Measurements from ENCODE around the gene ICAM1.
"Not testable (repeated sequence)": the region's sequence is repeated elsewhere in the genome, so short reads cannot be mapped to it uniquely, and the experiment has no call there.

DNA sequence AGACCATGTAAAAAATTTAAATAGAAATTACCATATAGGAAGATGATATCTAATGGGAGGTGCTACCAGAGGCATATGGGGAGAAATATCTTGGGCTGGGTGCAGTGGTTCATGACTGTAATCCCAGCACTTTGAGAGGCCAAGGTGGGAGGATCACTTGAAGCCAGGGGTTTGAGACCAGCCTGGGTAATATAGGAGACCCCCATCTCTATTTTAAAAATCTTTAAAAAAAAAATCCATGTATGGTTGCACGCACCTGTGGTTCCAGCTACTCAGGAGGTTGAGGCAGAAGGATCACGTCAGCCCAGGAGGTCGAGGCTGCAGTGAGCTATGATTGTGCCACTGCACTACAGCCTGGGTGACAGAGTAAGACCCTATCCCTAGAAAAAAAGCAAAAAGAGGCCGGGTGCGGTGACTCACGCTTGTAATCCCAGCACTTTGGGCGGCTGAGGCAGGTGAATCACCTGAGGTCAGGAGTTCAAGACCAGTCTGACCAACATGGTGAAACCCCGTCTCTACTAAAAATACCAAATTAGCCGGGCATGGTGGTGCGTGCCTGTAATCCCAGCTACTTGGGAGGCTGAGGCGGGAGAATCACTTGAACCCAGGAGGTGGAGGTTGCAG lies 29.0 kb upstream of the ICAM1 start:
- TF ChIP-seq POLR2AphosphoS5, EP300 (IDR thresholded peaks at IDR 0.05): not testable (repeated sequence)
- TF ChIP-seq, protein P1, sequence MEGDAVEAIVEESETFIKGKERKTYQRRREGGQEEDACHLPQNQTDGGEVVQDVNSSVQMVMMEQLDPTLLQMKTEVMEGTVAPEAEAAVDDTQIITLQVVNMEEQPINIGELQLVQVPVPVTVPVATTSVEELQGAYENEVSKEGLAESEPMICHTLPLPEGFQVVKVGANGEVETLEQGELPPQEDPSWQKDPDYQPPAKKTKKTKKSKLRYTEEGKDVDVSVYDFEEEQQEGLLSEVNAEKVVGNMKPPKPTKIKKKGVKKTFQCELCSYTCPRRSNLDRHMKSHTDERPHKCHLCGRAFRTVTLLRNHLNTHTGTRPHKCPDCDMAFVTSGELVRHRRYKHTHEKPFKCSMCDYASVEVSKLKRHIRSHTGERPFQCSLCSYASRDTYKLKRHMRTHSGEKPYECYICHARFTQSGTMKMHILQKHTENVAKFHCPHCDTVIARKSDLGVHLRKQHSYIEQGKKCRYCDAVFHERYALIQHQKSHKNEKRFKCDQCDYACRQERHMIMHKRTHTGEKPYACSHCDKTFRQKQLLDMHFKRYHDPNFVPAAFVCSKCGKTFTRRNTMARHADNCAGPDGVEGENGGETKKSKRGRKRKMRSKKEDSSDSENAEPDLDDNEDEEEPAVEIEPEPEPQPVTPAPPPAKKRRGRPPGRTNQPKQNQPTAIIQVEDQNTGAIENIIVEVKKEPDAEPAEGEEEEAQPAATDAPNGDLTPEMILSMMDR (IDR thresholded peaks at IDR 0.05): not testable (repeated sequence)
